GM23338 (cell line): ENCODE data around the gene CWC27.

Source experiments
- CREB1 ChIP-seq: fragments of 250-450 bp; sonication (Bioruptor Pico); IDR thresholded peaks from 2 replicates; pipeline ENCODE4 v1.5.0; 2020; ENCODE audit warnings: low read depth, mild to moderate bottlenecking, moderate library complexity
- EZH2 ChIP-seq: fragments of 200-600 bp; sonication (generic); IDR thresholded peaks from one replicate; pipeline ENCODE4 v1.8.0; 2017; ENCODE audit warnings: antibody characterized with exemption, mild to moderate bottlenecking, low read depth; ENCODE audit not compliant: unreplicated experiment
- EZH2phosphoT487 ChIP-seq: fragments of 200-600 bp; sonication (generic); IDR thresholded peaks from one replicate; pipeline ENCODE4 v1.8.1; 2018; ENCODE audit warnings: antibody characterized with exemption; ENCODE audit not compliant: unreplicated experiment
- JUNB ChIP-seq: IDR thresholded peaks from one replicate; pipeline ENCODE4 v1.6.1; 2016; ENCODE audit warnings: antibody characterized with exemption; ENCODE audit not compliant: unreplicated experiment
- NANOG ChIP-seq: IDR thresholded peaks from 2 replicates; pipeline ENCODE4 v1.6.1; 2016; ENCODE audit warnings: antibody characterized with exemption, borderline replicate concordance
- POLR2AphosphoS5 ChIP-seq: IDR thresholded peaks from 2 replicates; pipeline ENCODE4 v1.6.1; 2016; ENCODE audit warnings: antibody characterized with exemption, low read depth
- STAT1 ChIP-seq: IDR thresholded peaks from one replicate; pipeline ENCODE4 v1.6.1; 2016; ENCODE audit warnings: antibody characterized with exemption; ENCODE audit not compliant: unreplicated experiment
- ZNF114 ChIP-seq: fragments of 250-450 bp; sonication (Bioruptor Pico); IDR thresholded peaks from 2 replicates; pipeline ENCODE4 v1.5.0; 2020; ENCODE audit warnings: mild to moderate bottlenecking, moderate library complexity
- ZNF331 ChIP-seq: fragments of 250-450 bp; sonication (Bioruptor Pico); IDR thresholded peaks from 2 replicates; pipeline ENCODE4 v1.5.0; 2020; ENCODE audit warnings: low read depth, mild to moderate bottlenecking, moderate library complexity
- TF ChIP-seq, protein P1 (sequence below), 2 experiments: fragments of 200-600 bp in 1 of 2; sonication (generic) in 1 of 2; conservative IDR thresholded peaks; 2 replicates each; pipeline versions ENCODE4 v1.5.1 to v1.6.1; 2016 to 2017; ENCODE audit warnings: antibody characterized with exemption in 2 of 2, low read depth in 2 of 2, mild to moderate bottlenecking in 2 of 2, moderate library complexity in 1 of 2
- TF ChIP-seq, protein P2 (sequence below): IDR thresholded peaks from 2 replicates; pipeline ENCODE4 v1.6.1; 2016; ENCODE audit warnings: antibody characterized with exemption
- TF ChIP-seq, protein P3 (sequence below): IDR thresholded peaks from one replicate; pipeline ENCODE4 v1.6.1; 2018; ENCODE audit warnings: antibody characterized with exemption; ENCODE audit not compliant: unreplicated experiment

DNA sequence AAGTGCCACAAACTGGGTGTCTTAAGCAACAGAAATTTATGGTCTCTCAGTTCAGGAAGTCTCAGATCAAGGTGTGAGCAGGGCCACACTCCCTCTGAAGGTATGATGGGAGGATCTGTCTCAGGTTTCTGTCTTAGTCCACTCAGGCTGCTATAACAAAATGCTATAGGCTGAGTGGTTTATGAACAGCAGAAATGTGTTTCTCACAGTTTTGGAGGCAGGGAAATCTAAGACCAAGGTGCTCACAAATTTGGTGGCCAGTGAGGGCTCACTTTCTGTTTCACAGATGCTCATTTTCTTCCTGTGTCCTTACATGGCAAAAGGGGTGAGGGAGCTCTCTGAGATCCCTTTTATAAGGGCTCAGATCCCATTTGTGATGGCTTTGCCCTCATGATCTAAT lies 281.4 kb downstream of the CWC27 start:
- TF ChIP-seq EZH2phosphoT487: no peak
- TF ChIP-seq JUNB: no peak
- TF ChIP-seq, protein P1, sequence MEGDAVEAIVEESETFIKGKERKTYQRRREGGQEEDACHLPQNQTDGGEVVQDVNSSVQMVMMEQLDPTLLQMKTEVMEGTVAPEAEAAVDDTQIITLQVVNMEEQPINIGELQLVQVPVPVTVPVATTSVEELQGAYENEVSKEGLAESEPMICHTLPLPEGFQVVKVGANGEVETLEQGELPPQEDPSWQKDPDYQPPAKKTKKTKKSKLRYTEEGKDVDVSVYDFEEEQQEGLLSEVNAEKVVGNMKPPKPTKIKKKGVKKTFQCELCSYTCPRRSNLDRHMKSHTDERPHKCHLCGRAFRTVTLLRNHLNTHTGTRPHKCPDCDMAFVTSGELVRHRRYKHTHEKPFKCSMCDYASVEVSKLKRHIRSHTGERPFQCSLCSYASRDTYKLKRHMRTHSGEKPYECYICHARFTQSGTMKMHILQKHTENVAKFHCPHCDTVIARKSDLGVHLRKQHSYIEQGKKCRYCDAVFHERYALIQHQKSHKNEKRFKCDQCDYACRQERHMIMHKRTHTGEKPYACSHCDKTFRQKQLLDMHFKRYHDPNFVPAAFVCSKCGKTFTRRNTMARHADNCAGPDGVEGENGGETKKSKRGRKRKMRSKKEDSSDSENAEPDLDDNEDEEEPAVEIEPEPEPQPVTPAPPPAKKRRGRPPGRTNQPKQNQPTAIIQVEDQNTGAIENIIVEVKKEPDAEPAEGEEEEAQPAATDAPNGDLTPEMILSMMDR (conservative IDR thresholded peaks at IDR 0.05; ENCODE audit: low read depth in 2 of 2): no peak
- TF ChIP-seq POLR2AphosphoS5: no peak
- TF ChIP-seq, protein P2, sequence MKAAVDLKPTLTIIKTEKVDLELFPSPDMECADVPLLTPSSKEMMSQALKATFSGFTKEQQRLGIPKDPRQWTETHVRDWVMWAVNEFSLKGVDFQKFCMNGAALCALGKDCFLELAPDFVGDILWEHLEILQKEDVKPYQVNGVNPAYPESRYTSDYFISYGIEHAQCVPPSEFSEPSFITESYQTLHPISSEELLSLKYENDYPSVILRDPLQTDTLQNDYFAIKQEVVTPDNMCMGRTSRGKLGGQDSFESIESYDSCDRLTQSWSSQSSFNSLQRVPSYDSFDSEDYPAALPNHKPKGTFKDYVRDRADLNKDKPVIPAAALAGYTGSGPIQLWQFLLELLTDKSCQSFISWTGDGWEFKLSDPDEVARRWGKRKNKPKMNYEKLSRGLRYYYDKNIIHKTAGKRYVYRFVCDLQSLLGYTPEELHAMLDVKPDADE: no peak
- TF ChIP-seq, protein P3, sequence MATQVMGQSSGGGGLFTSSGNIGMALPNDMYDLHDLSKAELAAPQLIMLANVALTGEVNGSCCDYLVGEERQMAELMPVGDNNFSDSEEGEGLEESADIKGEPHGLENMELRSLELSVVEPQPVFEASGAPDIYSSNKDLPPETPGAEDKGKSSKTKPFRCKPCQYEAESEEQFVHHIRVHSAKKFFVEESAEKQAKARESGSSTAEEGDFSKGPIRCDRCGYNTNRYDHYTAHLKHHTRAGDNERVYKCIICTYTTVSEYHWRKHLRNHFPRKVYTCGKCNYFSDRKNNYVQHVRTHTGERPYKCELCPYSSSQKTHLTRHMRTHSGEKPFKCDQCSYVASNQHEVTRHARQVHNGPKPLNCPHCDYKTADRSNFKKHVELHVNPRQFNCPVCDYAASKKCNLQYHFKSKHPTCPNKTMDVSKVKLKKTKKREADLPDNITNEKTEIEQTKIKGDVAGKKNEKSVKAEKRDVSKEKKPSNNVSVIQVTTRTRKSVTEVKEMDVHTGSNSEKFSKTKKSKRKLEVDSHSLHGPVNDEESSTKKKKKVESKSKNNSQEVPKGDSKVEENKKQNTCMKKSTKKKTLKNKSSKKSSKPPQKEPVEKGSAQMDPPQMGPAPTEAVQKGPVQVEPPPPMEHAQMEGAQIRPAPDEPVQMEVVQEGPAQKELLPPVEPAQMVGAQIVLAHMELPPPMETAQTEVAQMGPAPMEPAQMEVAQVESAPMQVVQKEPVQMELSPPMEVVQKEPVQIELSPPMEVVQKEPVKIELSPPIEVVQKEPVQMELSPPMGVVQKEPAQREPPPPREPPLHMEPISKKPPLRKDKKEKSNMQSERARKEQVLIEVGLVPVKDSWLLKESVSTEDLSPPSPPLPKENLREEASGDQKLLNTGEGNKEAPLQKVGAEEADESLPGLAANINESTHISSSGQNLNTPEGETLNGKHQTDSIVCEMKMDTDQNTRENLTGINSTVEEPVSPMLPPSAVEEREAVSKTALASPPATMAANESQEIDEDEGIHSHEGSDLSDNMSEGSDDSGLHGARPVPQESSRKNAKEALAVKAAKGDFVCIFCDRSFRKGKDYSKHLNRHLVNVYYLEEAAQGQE: no peak
- no peak for TF ChIP-seq EZH2
- TF ChIP-seq STAT1: no peak
- TF ChIP-seq CREB1 (CRISPR knock-in tag): no peak
- no peak for TF ChIP-seq ZNF331 (CRISPR knock-in tag)
- no peak for TF ChIP-seq ZNF114 (CRISPR knock-in tag)
- TF ChIP-seq NANOG: no peak
